22Rv1 (cell line): ENCODE data around the gene CISD3.

ENCODE experiments used
- CTCF ChIP-seq: fragments of 450-650 bp; IDR thresholded peaks from 2 replicates; pipeline ENCODE4 v1.5.1; 2017; ENCODE audit warnings: mild to moderate bottlenecking
- ZFX ChIP-seq: fragments of 450-650 bp; IDR thresholded peaks from 2 replicates; pipeline ENCODE4 v1.6.1; 2017; ENCODE audit warnings: antibody characterized with exemption, borderline replicate concordance

- TF ChIP-seq CTCF (no peak), ZFX (no peak)
These were observed 31.4 kb upstream of the CISD3 start for GRCh38 chr17:38698760-38699159.
